Endothelial cell of umbilical vein (primary cell): ENCODE measurements around the gene CAMKMT. TPM values are rescaled to one million over a fixed set of nuclear protein-coding genes. Genes with fewer than 3 reads are reported as not detected.

Source experiments
- BruUV-seq: library from RNA; stranded (reverse); fragments of 400-500 nt; replicated peaks from 2 replicates; lab custom pipeline; 2021; lab: Mats Ljungman, UMichigan
- CTCF ChIA-PET: fragments of 300-600, 350-600 bp; sonication (Branson Sonifier 250); formaldehyde crosslinking; loops from one replicate; lab custom pipeline; 2021; ENCODE audit warnings: antibody characterized with exemption, inconsistent platforms; lab: Charles Lee
- POLR2A ChIA-PET: fragments of 300-600, 350-600 bp; sonication (Branson Sonifier 250); formaldehyde crosslinking; loops from one replicate; lab custom pipeline; 2021; ENCODE audit warnings: antibody characterized with exemption, inconsistent platforms; lab: Charles Lee
- DNase-seq: peaks from one replicate; pipeline ENCODE4 v3.0.0-alpha.2; 2011; ENCODE audit warnings: low read depth, low spot score
- FAIRE-seq: peaks from 2 replicates; lab custom pipeline; 2011; peaks lifted over from hg19 to GRCh38; lab: Jason Lieb, UNC
- H2AFZ ChIP-seq: 2 replicates; pipeline ENCODE4 v1.6.0; 2012; ENCODE audit warnings: low read depth, low read length, control low read depth, inconsistent platforms
- H3K27ac ChIP-seq: 2 replicates; pipeline ENCODE4 v1.5.1; 2011; ENCODE audit warnings: low read depth, mild to moderate bottlenecking, control low read depth, low read length, moderate library complexity; ENCODE audit not compliant: insufficient read depth
- H3K27me3 ChIP-seq, 2 experiments: 2 replicates each; pipeline versions ENCODE4 v1.6.0 to v1.6.1; 2011; ENCODE audit warnings: low read length in 2 of 2, mixed read lengths in 1 of 2; ENCODE audit not compliant: control insufficient read depth in 2 of 2, insufficient read depth in 2 of 2
- H3K36me3 ChIP-seq, 2 experiments: 2 replicates in 1 of 2; 3 replicates in 1 of 2; pipeline ENCODE4 v1.5.1; 2011; ENCODE audit warnings: low read length in 2 of 2, mild to moderate bottlenecking in 1 of 2, moderate library complexity in 1 of 2; ENCODE audit not compliant: control insufficient read depth in 2 of 2, insufficient read depth in 2 of 2; ENCODE audit errors: extremely low read depth in 1 of 2
- H3K4me1 ChIP-seq: 3 replicates; pipeline ENCODE4 v1.5.1; 2011; ENCODE audit warnings: mild to moderate bottlenecking, low read length; ENCODE audit not compliant: control insufficient read depth, insufficient read depth; ENCODE audit errors: extremely low read depth
- H3K4me2 ChIP-seq: 2 replicates; pipeline ENCODE4 v1.6.1; 2011; ENCODE audit warnings: low read length, control low read depth, mixed read lengths; ENCODE audit not compliant: insufficient read depth
- H3K4me3 ChIP-seq, 3 experiments: fragments of 200-600 bp in 1 of 3; sonication (generic), shearing (Covaris generic) in 1 of 3; replicated peaks in 1 of 3; 2 replicates each; pipeline ENCODE4 v1.5.1; 2011 to 2016; ENCODE audit warnings: control low read depth in 3 of 3, low read length in 3 of 3, mild to moderate bottlenecking in 2 of 3, inconsistent platforms in 1 of 3, low read depth in 1 of 3, moderate library complexity in 1 of 3; ENCODE audit not compliant: insufficient read depth in 1 of 3
- H3K79me2 ChIP-seq: 2 replicates; pipeline ENCODE4 v1.6.0; 2012; ENCODE audit warnings: low read length, inconsistent platforms; ENCODE audit not compliant: control insufficient read depth, insufficient read depth
- H3K9ac ChIP-seq: replicated peaks from 2 replicates; pipeline ENCODE3; 2011; ENCODE audit warnings: low read length, control low read depth; ENCODE audit not compliant: insufficient read depth; ENCODE audit errors: extremely low read depth
- H3K9me1 ChIP-seq: replicated peaks from 3 replicates; pipeline ENCODE4 v1.6.0; 2011; ENCODE audit warnings: mild to moderate bottlenecking, low read length; ENCODE audit not compliant: control insufficient read depth, insufficient read depth; ENCODE audit errors: extremely low read depth
- H3K9me3 ChIP-seq: replicated peaks from 2 replicates; pipeline ENCODE4 v1.5.1; 2012; ENCODE audit warnings: low read length, inconsistent platforms; ENCODE audit not compliant: control insufficient read depth, insufficient read depth
- H4K20me1 ChIP-seq: replicated peaks from 2 replicates; pipeline ENCODE3; 2011; ENCODE audit warnings: mild to moderate bottlenecking, low read length; ENCODE audit not compliant: control insufficient read depth, insufficient read depth; ENCODE audit errors: extremely low read depth
- CTCF ChIP-seq, 2 donors: IDR thresholded peaks; 1 replicate in 1 of 2; 2 replicates in 1 of 2; pipeline ENCODE4 v1.5.1; 2011; ENCODE audit warnings: low read length in 2 of 2, mild to moderate bottlenecking in 2 of 2, moderate library complexity in 2 of 2, control low read depth in 1 of 2, inconsistent platforms in 1 of 2, low read depth in 1 of 2; ENCODE audit not compliant: insufficient read depth in 1 of 2; ENCODE audit errors: extremely low read depth in 1 of 2
- EZH2 ChIP-seq: IDR thresholded peaks from 2 replicates; pipeline ENCODE4 v1.6.1; 2012; ENCODE audit warnings: borderline replicate concordance, low read depth, mild to moderate bottlenecking, moderate library complexity, low read length, inconsistent platforms; ENCODE audit not compliant: severe bottlenecking
- FOS ChIP-seq: IDR thresholded peaks from 2 replicates; pipeline ENCODE4 v1.6.1; 2011; ENCODE audit warnings: mild to moderate bottlenecking, low read length, moderate library complexity, borderline replicate concordance; ENCODE audit not compliant: insufficient read depth
- GATA2 ChIP-seq: IDR thresholded peaks from 2 replicates; pipeline ENCODE4 v1.7.0; 2011; ENCODE audit warnings: low read depth, mild to moderate bottlenecking, moderate library complexity, mixed read lengths, low read length; ENCODE audit not compliant: insufficient read length, insufficient read depth
- JUN ChIP-seq: IDR thresholded peaks from 2 replicates; pipeline ENCODE4 v1.6.1; 2011; ENCODE audit warnings: borderline replicate concordance, low read depth; ENCODE audit not compliant: insufficient read length, insufficient read depth
- MAX ChIP-seq: IDR thresholded peaks from 2 replicates; pipeline ENCODE4 v1.6.1; 2011; ENCODE audit not compliant: insufficient read depth, insufficient read length
- MYC ChIP-seq: IDR thresholded peaks from one replicate; pipeline ENCODE4 v1.6.1; 2011; ENCODE audit warnings: mild to moderate bottlenecking, low read depth, low read length
- POLR2A ChIP-seq: IDR thresholded peaks from 2 replicates; pipeline ENCODE4 v1.6.1; 2012; ENCODE audit warnings: low read depth, mild to moderate bottlenecking, control low read depth, low read length
- POLR2AphosphoS5 ChIP-seq: IDR thresholded peaks from 2 replicates; pipeline ENCODE4 v1.6.1; 2012; ENCODE audit warnings: low read depth, mild to moderate bottlenecking, control low read depth, low read length, moderate library complexity; ENCODE audit not compliant: insufficient read depth
- dilution Hi-C: fragments of 300-500 bp; cut with MboI; formaldehyde crosslinking; loops from one replicate; pipeline ENCODE4 v1.15.0; 2019; ENCODE audit warnings: low sequenced_read_pairs; ENCODE audit not compliant: extremely low pct_ligation_motif_present
- intact Hi-C: fragments of 100-400 bp; cut with micrococcal nuclease; formaldehyde crosslinking; loops from one replicate; pipeline ENCODE4 v1.10.0; 2022
- polyA plus RNA-seq, 4 experiments: library from polyadenylated mRNA; depleted of rRNA in 3 of 4; stranded (reverse) in 3 of 4; unstranded in 1 of 4; fragments of >200 nt; gene quantifications; 2 replicates each; pipeline versions ENCODE4 v1.2.1 to v1.2.3, GENCODE V29; 2011 to 2012; ENCODE audit warnings: missing spikeins in 1 of 4
- total RNA-seq: library from RNA; stranded (reverse); gene quantifications from 2 replicates; pipeline ENCODE4 v1.2.3, GENCODE V29; 2021

Gene CAMKMT
- total and polyA plus RNA-seq, 2 donors (not counting 3 experiments of a cell fraction or from before 2014, with no cell fraction given): 4.1 to 10.7 TPM

DNA sequence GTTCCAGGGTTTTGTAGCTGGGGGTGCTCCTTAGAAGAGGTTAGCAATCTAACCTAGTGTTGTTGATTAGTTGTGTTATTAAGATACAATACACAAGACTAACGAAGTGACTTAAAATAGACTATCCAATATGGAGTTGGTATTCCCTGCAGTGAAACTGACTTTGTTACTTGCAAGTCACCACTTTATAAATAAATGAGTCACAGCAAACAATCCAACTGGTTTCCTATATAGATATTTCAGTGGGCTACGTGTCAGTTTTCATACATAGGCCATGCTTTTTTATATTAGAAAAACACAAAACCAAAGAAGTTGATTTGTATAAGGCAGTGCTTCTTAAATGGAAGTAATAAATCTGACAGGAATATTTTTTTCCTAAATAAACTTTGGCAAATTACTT is 274.0 kb downstream of the CAMKMT start:
- H2AFZ ChIP-seq: no peak overlapping the region
- TF ChIP-seq FOS (no peak), POLR2AphosphoS5 (no peak), POLR2A (no peak), CTCF (IDR thresholded peaks at IDR 0.05; ENCODE audit: extremely low read depth in 1 of 2, insufficient read depth in 1 of 2, low read depth in 1 of 2, low read length in 2 of 2) (no peak), JUN (no peak), MYC (no peak), EZH2 (no peak), GATA2 (no peak), MAX (no peak)
- H3K9me3 ChIP-seq: no peaks in the 10 kb centered on the region
- ChIA-PET POLR2A (no interaction called here), CTCF (interaction anchor here (1.0 kb wide), 1 partner anchor 156 kb away, joined by 4 read pairs; no protein-coding TSS in a partner anchor)
- no peaks in the 10 kb centered on the region for H4K20me1 ChIP-seq
- dilution Hi-C loops: no loop called here
- H3K9me1 ChIP-seq: no peaks in the 10 kb centered on the region
- H3K79me2 ChIP-seq: no peaks in the 10 kb centered on the region
- no peak overlapping the region for H3K9ac ChIP-seq
- no peaks in the 10 kb centered on the region for H3K4me1 ChIP-seq
- H3K27ac ChIP-seq: no peak overlapping the region
- H3K4me3 ChIP-seq: no peak overlapping the region
- BruUV-seq: no TSS peak
- DNase-seq (peak; percentile 19), FAIRE-seq (no peak)
- H3K36me3 ChIP-seq: no peaks in the 10 kb centered on the region
- H3K4me2 ChIP-seq: no peak overlapping the region
- intact Hi-C loops: no loop called here
- H3K27me3 ChIP-seq: no peaks in the 10 kb centered on the region
